GM21576 (cell line): ENCODE results near the gene RAB3IL1.
"Not testable (repeated sequence)": the region's sequence is repeated elsewhere in the genome, so short reads cannot be mapped to it uniquely, and the experiment has no call there.

Source experiments
- ATAC-seq: cut with Tn5 transposase; IDR thresholded peaks from one replicate; pipeline ENCODE4 v1.9.1; 2021; ENCODE audit warnings: mild to moderate bottlenecking, moderate library complexity; ENCODE audit not compliant: unreplicated experiment

RAB3IL1 gene

DNA sequence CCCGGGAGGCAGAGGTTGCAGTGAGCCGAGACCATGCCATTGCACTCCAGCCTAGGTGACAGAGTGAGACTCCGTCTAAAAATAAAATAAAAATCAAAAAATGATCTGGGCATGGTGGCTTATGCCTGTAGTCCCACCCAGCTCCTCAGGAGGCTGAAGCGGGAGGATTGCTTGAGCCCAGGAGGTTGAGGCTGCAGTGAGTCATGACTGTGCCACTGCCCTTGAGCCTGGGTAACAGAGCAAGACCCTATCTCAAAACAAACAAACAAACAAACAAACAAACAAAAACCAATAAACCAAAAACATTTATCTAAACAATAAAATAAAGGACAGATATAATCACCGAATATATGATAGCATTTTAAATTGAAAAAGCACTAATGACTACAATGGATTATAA is 36.3 kb upstream of the RAB3IL1 start:
- not testable (repeated sequence) for ATAC-seq

DNA sequence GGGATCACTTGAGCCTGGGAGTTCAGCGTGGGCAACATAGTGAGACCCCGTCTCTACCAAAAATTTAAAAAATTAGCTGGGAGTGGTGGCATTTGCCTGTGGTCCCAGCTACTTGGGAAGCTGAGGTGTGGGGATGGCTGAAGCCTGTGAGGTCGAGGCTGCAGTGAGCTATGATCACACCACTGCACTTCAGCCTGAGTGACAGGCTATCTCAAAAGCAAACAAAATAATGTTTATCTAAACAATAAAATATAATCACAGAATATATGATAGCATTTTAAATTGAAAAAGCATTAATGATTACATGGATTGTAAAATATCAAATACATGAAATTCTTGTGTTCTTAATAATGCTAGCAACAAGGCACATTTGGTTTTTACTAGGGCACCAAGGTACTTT is 35.5 kb upstream of the RAB3IL1 start:
- ATAC-seq, result no peak

DNA sequence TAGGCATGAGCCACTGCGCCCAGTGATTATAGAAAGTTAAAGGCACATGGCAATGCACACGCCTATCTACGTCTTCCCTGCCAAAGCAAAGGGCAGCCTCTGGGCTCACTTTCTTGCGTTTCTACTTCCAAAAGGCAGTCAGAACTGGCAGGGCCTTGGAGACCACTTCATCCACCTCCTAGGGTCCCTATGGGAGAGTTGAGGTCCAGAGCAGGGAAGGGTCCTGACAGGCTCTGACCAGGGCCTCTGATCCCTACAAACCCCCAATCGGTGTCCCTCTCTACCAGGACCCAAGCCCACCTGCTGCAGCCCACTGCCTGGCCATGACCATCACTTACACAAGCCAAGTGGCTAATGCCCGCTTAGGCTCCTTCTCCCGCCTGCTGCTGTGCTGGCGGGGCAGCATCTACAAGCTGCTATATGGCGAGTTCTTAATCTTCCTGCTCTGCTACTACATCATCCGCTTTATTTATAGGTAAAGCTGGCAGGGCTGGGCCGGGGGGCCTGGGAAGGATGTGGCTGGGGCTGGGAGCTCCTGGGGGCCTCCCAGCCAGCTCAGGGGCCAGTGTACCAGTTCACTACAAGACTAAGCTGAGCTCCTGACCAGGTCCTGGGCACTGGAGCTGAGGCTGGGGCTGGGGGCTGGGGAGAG is 34.2 kb upstream of the RAB3IL1 start:
- no peak for ATAC-seq

DNA sequence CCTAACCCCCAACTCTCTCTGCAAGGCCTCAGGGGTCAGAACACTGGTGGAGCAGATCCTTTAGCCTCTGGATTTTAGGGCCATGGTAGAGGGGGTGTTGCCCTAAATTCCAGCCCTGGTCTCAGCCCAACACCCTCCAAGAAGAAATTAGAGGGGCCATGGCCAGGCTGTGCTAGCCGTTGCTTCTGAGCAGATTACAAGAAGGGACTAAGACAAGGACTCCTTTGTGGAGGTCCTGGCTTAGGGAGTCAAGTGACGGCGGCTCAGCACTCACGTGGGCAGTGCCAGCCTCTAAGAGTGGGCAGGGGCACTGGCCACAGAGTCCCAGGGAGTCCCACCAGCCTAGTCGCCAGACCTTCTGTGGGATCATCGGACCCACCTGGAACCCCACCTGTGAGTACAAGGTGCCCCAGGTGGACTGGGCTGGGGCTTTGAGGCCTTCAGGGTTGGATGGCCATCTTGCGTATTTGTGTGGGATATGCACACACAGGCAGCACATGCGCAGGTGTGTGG is 32.7 kb upstream of the RAB3IL1 start, which contains the start of gene BEST1:
BEST1 (plus strand) TSS at position 317 of the 513 bp plus-strand sequence. CDS start 1,456 bp downstream, outside the sequence.
- no peak for ATAC-seq

DNA sequence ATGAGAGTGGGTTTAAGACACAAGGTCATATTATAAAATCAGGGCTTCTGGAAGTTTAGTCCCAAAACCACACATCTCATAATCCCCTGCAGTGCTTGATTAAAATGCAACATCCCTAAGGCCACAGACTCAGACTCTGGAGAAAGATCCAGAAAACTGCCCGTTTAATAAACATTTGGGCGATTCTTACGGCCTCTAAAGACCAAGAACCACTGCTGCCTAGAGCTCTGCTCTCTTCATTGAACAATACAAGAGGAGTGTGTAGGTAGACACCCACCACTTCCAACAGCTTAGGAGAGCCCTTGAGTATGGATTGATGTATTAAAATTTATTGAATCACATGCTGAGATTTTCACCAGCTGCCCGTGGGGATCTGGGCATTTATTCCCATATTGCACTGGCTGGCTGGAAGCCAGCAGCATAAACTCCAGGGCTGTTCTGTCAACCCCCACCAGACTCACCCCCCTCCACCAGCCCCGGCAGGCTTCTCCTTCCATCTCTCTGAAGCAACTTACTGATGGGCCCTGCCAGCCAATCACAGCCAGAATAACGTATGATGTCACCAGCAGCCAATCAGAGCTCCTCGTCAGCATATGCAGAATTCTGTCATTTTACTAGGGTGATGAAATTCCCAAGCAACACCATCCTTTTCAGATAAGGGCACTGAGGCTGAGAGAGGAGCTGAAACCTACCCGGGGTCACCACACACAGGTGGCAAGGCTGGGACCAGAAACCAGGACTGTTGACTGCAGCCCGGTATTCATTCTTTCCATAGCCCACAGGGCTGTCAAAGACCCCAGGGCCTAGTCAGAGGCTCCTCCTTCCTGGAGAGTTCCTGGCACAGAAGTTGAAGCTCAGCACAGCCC is 32.0 kb upstream of the RAB3IL1 start:
- ATAC-seq, result no peak

DNA sequence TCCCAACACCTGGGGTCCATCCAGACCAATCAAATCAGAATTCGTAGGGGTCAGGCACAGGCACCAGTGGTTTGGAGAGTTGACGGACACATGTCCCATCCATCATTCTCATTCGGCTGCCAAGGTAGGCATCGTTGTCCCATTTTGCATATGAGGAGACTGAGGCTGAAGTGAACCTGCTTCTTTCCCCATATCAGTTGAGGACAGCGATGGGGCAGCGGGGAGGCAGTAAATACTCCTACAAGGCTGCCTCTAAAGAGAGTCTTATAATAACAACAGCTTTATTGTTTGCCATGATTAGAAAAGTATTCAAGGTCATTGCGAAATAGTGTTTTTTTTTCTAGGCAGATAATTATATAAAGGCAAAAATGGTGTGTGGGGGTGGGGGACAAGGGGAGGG is 31.1 kb upstream of the RAB3IL1 start:
- ATAC-seq, result no peak

DNA sequence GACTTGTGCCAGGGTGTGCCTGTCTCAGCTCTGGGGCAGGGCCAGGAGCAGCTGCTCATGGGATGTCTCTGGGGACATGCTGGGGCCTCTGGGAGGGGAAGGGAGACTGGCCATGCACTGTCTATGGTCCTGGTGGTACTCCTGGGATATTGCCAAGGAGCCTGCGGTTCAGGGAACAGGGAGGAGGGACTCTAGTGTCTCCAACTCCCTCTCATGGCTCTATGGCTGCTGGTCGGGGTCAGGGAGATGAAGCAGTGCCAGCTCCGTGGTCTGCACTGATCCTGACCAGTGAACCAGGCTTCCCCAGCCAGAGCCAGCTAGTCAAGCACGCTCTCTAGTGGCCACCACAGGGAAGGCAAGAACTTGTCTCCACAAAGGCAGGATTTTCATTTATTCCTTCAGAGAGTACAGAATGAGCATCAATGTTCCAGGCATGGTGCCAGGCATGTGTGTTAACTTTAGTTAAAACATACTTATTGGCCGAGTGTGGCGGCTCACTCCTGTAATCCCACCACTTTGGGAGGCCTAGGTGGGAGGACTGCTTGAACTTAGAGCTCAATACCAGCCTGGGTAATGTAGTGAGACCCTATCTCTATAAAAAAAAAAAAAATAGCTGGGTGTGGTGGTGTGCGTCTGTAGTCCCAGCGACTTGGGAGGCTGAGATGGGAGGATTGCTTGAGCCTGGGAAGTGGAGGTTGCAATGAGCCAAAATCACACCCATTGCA is 30.3 kb upstream of the RAB3IL1 start:
- ATAC-seq, result no peak

DNA sequence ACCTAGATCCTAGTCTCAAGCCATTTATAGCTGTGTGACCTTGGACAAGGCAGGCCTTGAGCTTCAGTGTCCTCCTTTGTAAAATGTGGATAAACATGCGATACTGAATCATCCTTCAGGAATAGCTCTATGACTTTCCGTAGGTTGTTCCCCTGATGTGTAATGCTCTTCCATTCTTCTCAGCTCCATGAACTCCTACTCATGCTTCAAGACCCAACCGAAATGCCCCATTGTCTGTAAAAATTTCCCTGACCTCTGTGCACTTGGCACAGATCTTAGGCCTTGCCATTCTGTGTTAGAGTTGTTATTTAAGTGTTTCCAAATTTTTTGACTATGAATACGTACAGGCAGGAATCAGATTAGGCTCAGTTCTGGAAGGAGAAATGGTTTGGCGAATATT is 29.5 kb upstream of the RAB3IL1 start:
- no peak for ATAC-seq

DNA sequence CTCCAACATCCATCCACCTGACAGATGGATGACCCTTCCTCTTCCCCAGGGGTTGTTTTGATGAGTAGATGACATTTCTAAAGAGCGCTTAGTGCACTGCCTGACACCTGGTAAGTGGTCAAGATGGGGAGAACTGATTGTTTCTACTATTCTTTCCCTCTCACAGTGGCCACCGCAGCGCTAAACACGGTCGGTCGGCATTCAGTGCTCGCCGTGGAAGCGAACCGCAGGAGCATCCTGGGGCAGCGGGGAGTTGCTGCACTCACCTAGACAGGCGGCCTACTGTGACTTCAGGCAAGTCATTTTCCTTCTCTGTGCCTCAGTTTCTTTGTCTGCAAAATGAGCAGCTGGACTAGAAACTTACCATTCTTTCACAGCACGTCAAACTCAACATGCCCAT is 27.8 kb upstream of the RAB3IL1 start:
- no peak for ATAC-seq

DNA sequence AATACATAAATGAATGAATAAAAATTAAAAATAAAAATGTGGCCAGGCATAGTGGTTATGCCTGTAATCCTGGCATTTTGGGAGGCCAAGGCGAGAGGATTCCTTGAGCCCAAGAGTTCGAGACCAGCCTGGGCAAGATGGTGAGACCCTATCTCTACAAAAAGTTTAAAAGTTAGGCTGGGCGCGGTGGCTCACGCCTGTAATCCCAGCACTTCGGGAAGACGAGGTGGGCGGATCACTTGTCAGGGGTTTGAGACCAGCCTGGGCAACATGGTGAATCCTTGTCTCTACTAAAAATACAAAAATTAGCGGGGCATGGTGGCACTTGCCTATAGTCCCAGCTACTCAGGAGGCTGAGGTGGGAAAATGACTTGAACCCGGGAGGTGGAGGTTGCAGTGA is 23.1 kb upstream of the RAB3IL1 start:
- ATAC-seq, result no peak

DNA sequence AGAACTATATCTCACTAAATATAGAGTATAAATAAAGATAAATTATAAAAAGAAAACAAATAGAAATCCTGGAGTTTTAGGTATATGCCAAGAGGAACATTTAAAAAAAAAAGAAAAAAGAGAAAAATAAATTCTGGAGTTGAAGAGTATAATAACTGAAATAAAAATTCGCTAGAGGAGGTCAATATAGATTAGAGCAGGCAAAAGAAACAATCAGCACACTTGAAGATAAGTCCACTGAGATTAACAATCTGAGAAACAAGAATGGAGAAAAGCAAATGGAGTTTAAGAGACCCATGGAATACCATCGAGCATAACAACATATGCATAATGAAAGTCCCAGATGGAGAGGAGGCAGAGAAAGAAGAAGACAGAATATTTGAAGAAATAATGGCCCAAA is 18.5 kb upstream of the RAB3IL1 start:
- no peak for ATAC-seq

DNA sequence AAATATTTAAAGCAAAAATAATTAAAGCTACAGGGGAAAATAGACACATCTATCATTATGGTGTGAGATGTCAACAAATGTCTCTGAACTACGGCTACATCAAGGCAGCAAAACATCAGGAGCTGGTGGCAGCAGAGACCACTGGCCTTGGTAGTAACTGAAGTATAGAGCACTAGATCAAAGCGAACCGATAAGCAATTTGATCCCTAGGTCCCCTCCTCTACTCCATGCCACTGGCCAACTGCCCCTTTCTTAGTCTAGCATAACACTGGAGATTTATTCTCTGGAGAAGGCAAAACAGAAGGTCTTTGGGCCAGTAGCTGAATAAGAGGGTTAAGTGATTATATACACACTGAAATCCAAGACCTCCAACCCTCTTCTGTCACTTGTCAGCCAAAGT is 13.6 kb upstream of the RAB3IL1 start:
- no peak for ATAC-seq

DNA sequence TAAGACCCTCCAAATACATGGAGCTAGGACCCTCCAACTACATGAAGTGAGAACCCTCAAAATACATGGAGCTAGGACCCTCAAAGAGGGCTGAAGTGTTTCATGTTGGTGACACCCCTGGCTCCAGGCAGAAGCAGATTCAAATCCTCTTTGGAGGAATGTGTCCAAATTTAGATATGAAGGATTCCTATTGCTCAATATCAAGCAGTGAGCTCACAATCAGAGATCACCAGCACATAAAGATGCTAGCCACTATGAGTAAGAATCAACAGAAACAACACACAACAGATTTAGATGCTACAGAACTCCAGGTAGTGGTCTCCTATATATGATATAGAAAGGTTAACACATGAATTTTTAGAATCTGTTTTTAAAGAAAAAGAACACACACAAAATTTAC is 11.2 kb upstream of the RAB3IL1 start:
- ATAC-seq, result no peak

DNA sequence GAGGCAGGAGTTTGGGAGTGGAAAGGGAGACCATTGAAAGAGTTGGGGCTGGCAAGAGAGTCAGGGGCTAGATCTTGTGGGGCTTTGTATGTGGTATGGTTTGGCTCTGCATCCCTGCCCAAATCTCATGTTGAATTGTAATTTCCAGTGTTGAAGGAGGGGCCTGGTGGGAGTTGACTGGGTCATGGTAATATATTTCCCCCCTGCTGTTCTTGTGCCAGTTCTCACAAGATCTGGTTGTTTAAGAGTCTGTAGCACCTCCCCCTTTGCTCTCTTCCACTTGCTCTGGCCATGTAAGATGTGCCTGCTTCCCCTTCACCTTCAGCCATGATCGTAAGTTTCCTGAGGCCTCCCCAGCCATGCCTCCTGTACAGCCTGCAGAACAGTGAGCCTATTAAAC is 10.1 kb upstream of the RAB3IL1 start:
- ATAC-seq, result no peak

DNA sequence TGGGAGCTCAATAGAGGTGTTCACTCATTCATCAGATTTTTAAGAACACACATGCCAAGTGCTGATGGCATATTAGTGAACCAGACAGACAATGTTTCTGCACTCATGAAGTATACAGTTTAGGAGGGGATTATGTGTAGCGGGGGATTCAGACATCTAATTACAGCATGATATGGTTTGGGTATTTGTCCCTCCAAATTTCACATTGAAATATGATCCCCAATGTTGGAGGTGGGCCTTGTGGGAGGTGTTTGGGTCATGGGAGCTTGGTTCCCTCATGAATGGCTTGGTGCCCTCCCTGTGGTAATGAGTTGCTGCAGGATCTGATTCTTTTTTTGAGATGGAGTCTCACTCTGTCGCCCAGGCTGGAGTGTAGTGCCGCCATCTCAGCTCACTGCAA is 8.9 kb upstream of the RAB3IL1 start:
- ATAC-seq, result no peak

DNA sequence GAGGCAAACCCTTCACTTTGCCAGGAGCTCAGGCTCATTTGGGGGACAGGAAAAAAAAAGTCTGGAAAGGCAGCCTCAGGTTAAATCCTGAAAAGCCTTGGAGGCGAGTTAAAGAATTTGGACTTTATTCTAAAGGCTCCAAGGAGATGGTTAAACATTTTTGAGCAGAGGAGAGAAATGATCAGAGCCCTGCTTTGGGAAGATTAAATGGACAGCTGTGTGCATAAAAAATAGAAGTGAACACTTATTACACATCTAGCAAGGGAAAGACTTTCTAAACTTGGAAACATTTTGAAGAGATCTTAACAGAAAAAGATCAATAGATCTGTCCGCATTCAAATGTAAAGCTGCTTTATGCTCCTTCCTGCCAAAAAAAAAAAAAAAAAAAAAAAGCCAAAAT is 8.4 kb upstream of the RAB3IL1 start:
- ATAC-seq, result no peak

DNA sequence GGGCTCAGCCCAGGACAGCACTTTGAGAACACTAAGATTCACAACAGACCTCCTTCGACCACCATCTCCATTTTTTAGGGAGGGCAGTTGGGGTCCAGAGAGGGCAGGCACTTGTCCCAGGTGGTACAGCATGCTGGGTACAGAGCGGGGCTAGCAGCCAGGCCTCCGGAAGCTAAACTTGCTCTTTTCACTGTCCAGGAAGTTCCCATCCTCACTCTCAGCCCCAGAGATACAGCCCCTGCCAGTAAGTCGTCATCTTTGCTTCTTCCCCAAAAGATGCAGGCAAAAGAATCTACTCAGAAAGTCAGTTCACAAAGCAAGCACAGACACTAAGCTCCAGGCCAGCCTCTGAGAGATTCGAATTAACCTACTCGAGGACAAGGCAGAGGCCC is 6.7 kb upstream of the RAB3IL1 start:
- no peak for ATAC-seq

DNA sequence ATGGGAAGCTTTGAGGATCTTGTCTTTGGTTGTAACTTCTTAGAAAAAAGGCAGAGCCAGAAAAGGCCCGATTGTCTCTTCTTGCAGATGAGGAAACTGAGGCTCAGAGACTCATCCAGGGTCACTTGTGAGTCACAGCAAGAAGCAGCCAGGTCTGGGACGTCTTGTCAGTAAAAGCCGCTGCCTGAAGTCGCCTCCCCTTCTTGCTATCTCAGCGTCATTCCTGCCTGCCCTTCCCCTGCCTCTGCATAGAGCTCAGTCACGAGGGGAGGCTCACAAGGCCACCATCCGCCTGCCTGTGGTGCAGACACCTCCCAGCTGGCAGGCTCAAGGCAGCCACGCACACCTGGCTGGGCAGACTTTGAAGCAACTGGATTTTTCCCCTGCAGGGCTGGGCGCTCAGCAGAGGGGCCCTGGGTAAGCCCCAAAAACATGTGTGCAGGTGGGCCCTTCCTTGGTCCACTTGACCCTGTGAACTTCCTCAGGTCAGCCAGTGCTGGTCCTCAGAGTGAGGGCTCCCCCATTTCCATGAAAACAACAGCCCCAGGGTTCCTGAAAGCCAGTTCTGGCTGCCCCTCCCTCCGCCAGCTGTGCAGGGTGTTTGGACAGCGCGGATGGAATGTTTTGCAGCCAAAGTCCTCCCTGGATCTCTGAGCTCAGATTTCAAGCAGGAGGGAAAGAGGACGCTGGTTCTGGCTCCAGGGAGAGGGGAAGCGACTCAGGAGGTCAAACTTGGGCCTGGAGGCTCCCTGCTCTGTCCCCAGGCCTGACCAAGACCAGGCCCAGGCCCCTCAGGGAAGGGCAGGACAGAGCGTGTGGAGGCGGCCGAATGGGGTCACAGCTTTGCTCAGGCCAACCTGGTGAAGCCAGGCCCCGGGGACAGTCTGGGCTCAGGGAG is 6.0 kb upstream of the RAB3IL1 start:
- ATAC-seq, result no peak

DNA sequence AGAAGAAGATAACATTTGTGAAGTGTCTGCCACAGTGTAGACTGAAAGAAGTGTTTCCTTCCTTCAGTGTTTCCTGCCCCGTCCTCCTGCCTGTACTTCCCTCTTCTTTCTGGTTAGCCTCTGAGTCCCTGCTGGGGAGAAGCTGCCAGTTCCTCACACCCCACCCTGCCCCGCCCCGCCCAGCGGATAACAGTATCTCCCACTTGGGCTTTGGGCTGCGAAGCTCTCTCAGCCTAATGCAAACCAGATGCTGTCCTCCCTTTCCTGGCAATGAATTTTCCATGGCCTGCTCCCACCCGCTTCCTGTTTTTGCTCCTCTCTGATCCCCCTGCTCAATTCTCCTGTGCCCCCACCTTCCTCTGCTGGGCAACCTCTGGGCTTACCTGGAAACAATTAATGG is 5.2 kb upstream of the RAB3IL1 start:
- no peak for ATAC-seq

DNA sequence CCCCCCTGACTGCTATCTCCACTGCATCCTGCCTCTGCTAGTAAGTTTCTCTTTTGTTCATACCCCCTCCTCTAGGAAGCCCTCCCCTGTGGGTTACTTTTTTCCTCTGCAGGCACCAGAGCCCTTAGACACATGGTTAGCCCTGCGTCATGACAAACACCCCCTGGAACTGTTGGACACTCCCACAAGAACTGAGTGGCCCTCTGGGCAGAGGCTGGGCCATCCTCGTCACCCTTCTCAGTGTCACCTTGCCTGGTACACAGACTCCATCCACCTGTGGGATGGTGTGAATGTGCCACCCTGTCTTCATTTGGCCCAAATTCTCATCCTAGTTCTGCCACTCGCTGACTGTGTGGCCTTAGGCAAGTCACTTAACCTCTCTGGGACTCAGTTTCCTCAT is 4.1 kb upstream of the RAB3IL1 start:
- no peak for ATAC-seq
